ENCODE data around the gene RTN4RL2. TPM values are rescaled to one million over a fixed set of nuclear protein-coding genes. Genes with fewer than 3 reads are reported as not detected.

RTN4RL2 gene
- total and polyA plus RNA-seq, 2 donors (not counting 3 experiments of a cell fraction or from before 2014, with no cell fraction given), result 0.35 to 1.3 TPM

DNA sequence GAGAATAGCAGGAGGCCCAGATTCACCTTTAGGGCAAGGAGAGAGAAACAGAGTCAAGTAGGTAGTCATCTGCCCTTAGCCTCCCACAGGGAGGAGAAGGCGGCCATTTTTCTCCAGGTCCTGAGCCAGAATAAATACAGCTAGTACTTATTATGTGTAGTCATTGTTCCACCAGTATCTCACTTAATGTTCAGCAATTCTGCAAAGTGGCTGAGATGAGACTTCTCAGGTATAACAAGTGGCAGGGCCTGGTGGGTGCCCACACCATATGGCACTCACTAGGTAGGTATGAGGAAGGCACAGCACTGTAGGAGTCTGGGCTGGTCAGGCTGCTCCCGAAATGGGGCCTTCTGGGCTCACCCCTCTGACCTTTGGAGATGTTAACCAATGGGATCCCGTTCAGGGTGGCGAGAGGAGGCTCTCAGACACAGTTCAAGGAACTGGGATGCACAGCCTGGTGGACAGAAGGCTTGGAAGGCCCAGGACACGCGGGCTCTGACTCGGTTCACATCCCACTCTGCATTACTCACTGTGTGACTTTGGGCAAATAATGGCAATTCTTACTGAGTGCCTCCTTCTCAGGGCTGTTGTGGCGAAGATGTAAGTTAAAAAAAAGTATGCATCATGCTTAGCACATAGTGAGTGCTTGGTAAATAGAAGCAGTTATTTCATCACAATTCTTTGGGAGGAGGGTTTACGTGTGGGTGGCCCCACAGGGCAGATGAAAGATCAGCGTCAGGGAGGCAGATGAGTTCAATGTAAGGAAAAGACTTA is 25.1 kb downstream of the RTN4RL2 start:
- Histone ChIP-seq H3K79me2 (ENCODE audit: control insufficient read depth, insufficient read depth, low read length) (no peaks in the 10 kb centered on the region), H3K9ac (replicated peaks; ENCODE audit: extremely low read depth, insufficient read depth, low read length) (no peak overlapping the region), H3K36me3 (ENCODE audit: control insufficient read depth in 2 of 2, extremely low read depth in 1 of 2, insufficient read depth in 2 of 2, low read length in 2 of 2) (peaks cover 0 to 2% of the 10 kb centered on the region in 2 experiments), H4K20me1 (replicated peaks; ENCODE audit: control insufficient read depth, extremely low read depth, insufficient read depth, low read length) (no peaks in the 10 kb centered on the region), H3K4me2 (ENCODE audit: insufficient read depth, low read length) (no peak overlapping the region), H3K27ac (ENCODE audit: insufficient read depth, low read depth, low read length) (no peak overlapping the region), H3K27me3 (ENCODE audit: control insufficient read depth in 2 of 2, insufficient read depth in 2 of 2, low read length in 2 of 2) (peaks cover 3 to 4% of the 10 kb centered on the region in 2 experiments), H3K9me1 (replicated peaks; ENCODE audit: control insufficient read depth, extremely low read depth, insufficient read depth, low read length) (no peaks in the 10 kb centered on the region), H2AFZ (ENCODE audit: low read depth, low read length) (no peak overlapping the region), H3K9me3 (replicated peaks; ENCODE audit: control insufficient read depth, insufficient read depth, low read length) (no peaks in the 10 kb centered on the region), H3K4me3 (replicated peaks in 1 of 3; ENCODE audit: insufficient read depth in 1 of 3, low read depth in 1 of 3, low read length in 3 of 3) (no peak overlapping the region), H3K4me1 (ENCODE audit: control insufficient read depth, extremely low read depth, insufficient read depth, low read length) (peaks cover 3% of the 10 kb centered on the region)
- no peak for DNase-seq (ENCODE audit: low read depth, low spot score)
- intact Hi-C loops (cut with micrococcal nuclease) (no loop called here), dilution Hi-C loops (cut with MboI; ENCODE audit: extremely low pct_ligation_motif_present, low sequenced_read_pairs) (no loop called here)
- CTCF ChIA-PET, result interaction anchor here (2.3 to 9.9 kb wide), 3 partner anchors 8 to 26 kb away, joined by 8 to 152 read pairs (median 105); partner anchors contain the start of gene RTN4RL2
- BruUV-seq (replicated peaks), result no TSS peak
- POLR2A ChIA-PET, result no interaction called here
- TF ChIP-seq JUN (IDR thresholded peaks at IDR 0.05; ENCODE audit: borderline replicate concordance, insufficient read depth, insufficient read length, low read depth), result no peak
- no peak for TF ChIP-seq FOS (IDR thresholded peaks at IDR 0.05; ENCODE audit: borderline replicate concordance, insufficient read depth, low read length)
- TF ChIP-seq POLR2A (IDR thresholded peaks at IDR 0.05; ENCODE audit: low read depth, low read length), result no peak
- TF ChIP-seq MYC (IDR thresholded peaks at IDR 0.05; ENCODE audit: low read depth, low read length), result no peak
- TF ChIP-seq GATA2 (IDR thresholded peaks at IDR 0.05; ENCODE audit: insufficient read depth, insufficient read length, low read depth, low read length), result no peak
- TF ChIP-seq MAX (IDR thresholded peaks at IDR 0.05; ENCODE audit: insufficient read depth, insufficient read length), result no peak
- TF ChIP-seq POLR2AphosphoS5 (IDR thresholded peaks at IDR 0.05; ENCODE audit: insufficient read depth, low read depth, low read length), result no peak
- TF ChIP-seq EZH2 (IDR thresholded peaks at IDR 0.05; ENCODE audit: borderline replicate concordance, low read depth, low read length, severe bottlenecking), result no peak
- FAIRE-seq, result no peak

Data from endothelial cell of umbilical vein (primary cell).